ENCODE data around the gene TBC1D22A.
"Not testable (repeated sequence)": the region's sequence is repeated elsewhere in the genome, so short reads cannot be mapped to it uniquely, and the experiment has no call there.

DNA sequence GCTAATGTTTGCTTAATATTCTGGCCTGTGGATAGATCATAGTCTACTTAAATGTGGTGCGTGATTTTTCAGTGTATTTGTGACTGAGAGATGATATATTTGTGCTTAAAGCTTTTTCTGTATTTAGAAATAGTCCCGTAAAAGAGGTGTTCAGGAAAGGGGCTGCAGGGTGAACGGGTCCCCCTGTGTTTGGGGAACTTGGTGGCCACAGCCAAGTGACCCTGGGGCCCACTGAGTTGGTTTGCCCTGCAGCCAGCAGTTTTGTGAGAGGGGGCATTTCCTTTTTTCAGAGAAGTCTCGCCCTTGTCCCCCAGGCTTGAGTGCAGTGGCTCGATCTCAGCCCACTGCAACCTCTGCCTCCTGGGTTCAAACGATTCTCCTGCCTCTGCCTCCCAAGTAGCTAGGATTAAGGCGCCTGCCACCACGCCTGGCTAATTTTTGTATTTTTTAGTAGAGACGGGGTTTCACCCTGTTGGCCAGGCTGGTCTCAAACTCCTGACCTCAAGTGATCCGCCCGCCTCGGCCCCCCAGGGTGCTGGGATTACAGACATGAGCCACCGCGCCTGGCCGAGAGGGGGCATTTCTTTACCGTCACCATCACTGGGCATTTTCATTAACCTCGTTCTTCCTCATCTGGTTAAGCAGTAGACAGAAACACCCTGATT, 287.4 kb downstream of the TBC1D22A start:
- TF ChIP-seq POLR2A, CTCF, POLR2AphosphoS5 (IDR thresholded peaks at IDR 0.05): not testable (repeated sequence)

All from transverse colon (tissue), 4 donors.